ENCODE data around the gene ENTPD1.

The ENTPD1 gene

GRCh38 chr10:95833042-95833610 lies 77.2 kb downstream of the ENTPD1 start:
- no peak for DNase-seq

- DNase-seq = no peak
Observed at GRCh38 chr10:95834406-95834805, 78.4 kb downstream of the ENTPD1 start.

GRCh38 chr10:95835149-95835860 lies 79.3 kb downstream of the ENTPD1 start:
- no peak for DNase-seq

GRCh38 chr10:95835911-95836310 lies 79.9 kb downstream of the ENTPD1 start:
- no peak for DNase-seq

GRCh38 chr10:95836610-95837355 lies 80.8 kb downstream of the ENTPD1 start:
- no peak for DNase-seq

GRCh38 chr10:95837356-95837776 lies 81.4 kb downstream of the ENTPD1 start:
- DNase-seq = no peak

- DNase-seq = no peak
Observed at GRCh38 chr10:95837783-95838182, 81.8 kb downstream of the ENTPD1 start.

GRCh38 chr10:95840121-95840520 lies 84.2 kb downstream of the ENTPD1 start:
- DNase-seq = no peak

GRCh38 chr10:95840681-95841080 lies 84.7 kb downstream of the ENTPD1 start:
- DNase-seq = no peak

- DNase-seq = peak; percentile 60
Observed at GRCh38 chr10:95841661-95842498, 85.9 kb downstream of the ENTPD1 start.

- DNase-seq = no peak
Observed at GRCh38 chr10:95845411-95845810, 89.4 kb downstream of the ENTPD1 start.

GRCh38 chr10:95847007-95847406 lies 91.0 kb downstream of the ENTPD1 start:
- no peak for DNase-seq

GRCh38 chr10:95848841-95849240 lies 92.9 kb downstream of the ENTPD1 start:
- DNase-seq = no peak

- DNase-seq = no peak
Observed at GRCh38 chr10:95850791-95851190, 94.8 kb downstream of the ENTPD1 start.

GRCh38 chr10:95860166-95860940 lies 104.4 kb downstream of the ENTPD1 start:
- DNase-seq = no peak

- no peak for DNase-seq
Observed at GRCh38 chr10:95861386-95861785, 105.4 kb downstream of the ENTPD1 start.

- DNase-seq = peak; percentile 46
Observed at GRCh38 chr10:95864906-95865813, 109.2 kb downstream of the ENTPD1 start.

GRCh38 chr10:95865814-95866466 lies 110.0 kb downstream of the ENTPD1 start:
- DNase-seq = no peak

- no peak for DNase-seq
Observed at GRCh38 chr10:95866467-95866842, 110.5 kb downstream of the ENTPD1 start.

GRCh38 chr10:95867866-95868265 lies 111.9 kb downstream of the ENTPD1 start:
- DNase-seq = no peak

Data from CD4-positive, alpha-beta T cell treated with Interleukin-21 for 1 hour (primary cell).